Activated CD8-positive, alpha-beta memory T cell treated with anti-CD3 and anti-CD28 coated beads for 36 hours (primary cell): ENCODE results near the gene UCKL1. TPM values are rescaled to one million over a fixed set of nuclear protein-coding genes. Genes with fewer than 3 reads are reported as not detected.

Source experiments
- CTCF ChIA-PET: fragments of 350-600 bp; sonication (Branson Sonifier 250); formaldehyde crosslinking; loops from one replicate; lab custom pipeline; 2021; ENCODE audit warnings: antibody characterized with exemption; lab: Charles Lee
- POLR2A ChIA-PET: fragments of 350-600 bp; sonication (Branson Sonifier 250); formaldehyde crosslinking; loops from one replicate; lab custom pipeline; 2021; ENCODE audit warnings: antibody characterized with exemption; lab: Charles Lee
- total RNA-seq, 2 experiments: library from RNA; stranded (reverse); gene quantifications; one replicate each; pipeline ENCODE4 v1.2.3, GENCODE V29; 2021

Gene UCKL1
- total RNA-seq, 2 experiments from 2014 or later = 32.9 to 35.2 TPM

GRCh38 chr20:63913768-63914167, 42.4 kb downstream of the UCKL1 start:
- ChIA-PET CTCF (no interaction called here), POLR2A (no interaction called here)

- ChIA-PET POLR2A (interaction anchor here (1.2 kb wide), 1 partner anchor 37 kb away, joined by 5 read pairs; no protein-coding TSS in a partner anchor), CTCF (interaction anchor here (1.0 kb wide), 1 partner anchor 9 kb away, joined by 5 read pairs; no protein-coding TSS in a partner anchor)
Measured at GRCh38 chr20:63911176-63911575, 45.0 kb downstream of the UCKL1 start.

- ChIA-PET POLR2A (no interaction called here), CTCF (interaction anchor here (0.9 kb wide), 1 partner anchor 69 kb away, joined by 3 read pairs; no protein-coding TSS in a partner anchor)
Measured at GRCh38 chr20:63908008-63908682, 48.1 kb downstream of the UCKL1 start.

GRCh38 chr20:63903796-63904561, 52.2 kb downstream of the UCKL1 start:
- ChIA-PET CTCF (interaction anchor here (1.0 kb wide), 1 partner anchor 38 kb away, joined by 3 read pairs; no protein-coding TSS in a partner anchor), POLR2A (interaction anchor here (0.6 kb wide), 1 partner anchor 154 kb away, joined by 3 read pairs; no protein-coding TSS in a partner anchor)

GRCh38 chr20:63900413-63900812, 55.8 kb downstream of the UCKL1 start:
- POLR2A ChIA-PET = no interaction called here
- CTCF ChIA-PET = interaction anchor here (0.7 to 1.6 kb wide), 2 partner anchors 73 to 1420 kb away, joined by 3 to 4 read pairs; no protein-coding TSS in a partner anchor

- CTCF ChIA-PET = no interaction called here
- POLR2A ChIA-PET = no interaction called here
Measured at GRCh38 chr20:63898882-63899558, 57.2 kb downstream of the UCKL1 start.

- POLR2A ChIA-PET = no interaction called here
- CTCF ChIA-PET = no interaction called here
Measured at GRCh38 chr20:63897978-63898561, 58.1 kb downstream of the UCKL1 start.

- CTCF ChIA-PET = interaction anchor here (1.0 kb wide), 1 partner anchor 142 kb away, joined by 4 read pairs; no protein-coding TSS in a partner anchor
- POLR2A ChIA-PET = interaction anchor here (2.6 kb wide), 1 partner anchor 31 kb away, joined by 13 read pairs; the partner anchor contains the start of gene TPD52L2
Measured at GRCh38 chr20:63896264-63897105, 59.7 kb downstream of the UCKL1 start.

- ChIA-PET POLR2A (interaction anchor here (0.8 to 2.6 kb wide), 3 partner anchors 31 to 624 kb away, joined by 3 to 13 read pairs (median 5); partner anchors contain the start of genes SAMD10 and TPD52L2), CTCF (interaction anchor here (1.0 kb wide), 1 partner anchor 142 kb away, joined by 4 read pairs; no protein-coding TSS in a partner anchor)
Measured at GRCh38 chr20:63895952-63896263, 60.3 kb downstream of the UCKL1 start.

GRCh38 chr20:63895202-63895951, 60.8 kb downstream of the UCKL1 start:
- POLR2A ChIA-PET = interaction anchor here (0.8 to 2.6 kb wide), 3 partner anchors 30 to 623 kb away, joined by 3 to 13 read pairs (median 5); partner anchors contain the start of genes SAMD10 and TPD52L2
- CTCF ChIA-PET = no interaction called here

- POLR2A ChIA-PET = interaction anchor here (1.1 to 1.4 kb wide), 2 partner anchors 85 to 374 kb away, joined by 3 to 5 read pairs; partner anchors contain the start of gene SAMD10
- CTCF ChIA-PET = interaction anchor here (1.0 kb wide), 1 partner anchor 61 kb away, joined by 3 read pairs; no protein-coding TSS in a partner anchor
Measured at GRCh38 chr20:63894358-63895201, 61.6 kb downstream of the UCKL1 start, which contains the start of gene DNAJC5. Gene DNAJC5 (plus strand): TSS chr20:63895126. CDS start chr20:63928346, 33,220 bp downstream.

- ChIA-PET CTCF (interaction anchor here (1.0 kb wide), 1 partner anchor 61 kb away, joined by 3 read pairs; no protein-coding TSS in a partner anchor), POLR2A (interaction anchor here (1.1 kb wide), 1 partner anchor 373 kb away, joined by 3 read pairs; no protein-coding TSS in a partner anchor)
Measured at GRCh38 chr20:63893999-63894357, 62.2 kb downstream of the UCKL1 start.

- ChIA-PET POLR2A (no interaction called here), CTCF (no interaction called here)
Measured at GRCh38 chr20:63892402-63892801, 63.8 kb downstream of the UCKL1 start.

GRCh38 chr20:63891061-63892002, 64.9 kb downstream of the UCKL1 start:
- ChIA-PET CTCF (interaction anchor here (0.6 kb wide), 1 partner anchor 46 kb away, joined by 3 read pairs; no protein-coding TSS in a partner anchor), POLR2A (no interaction called here)

GRCh38 chr20:63890616-63891015, 65.6 kb downstream of the UCKL1 start:
- CTCF ChIA-PET = no interaction called here
- POLR2A ChIA-PET = no interaction called here
